A673 (cell line): ENCODE measurements around the gene A3GALT2.

Source experiments
- CTCF ChIP-seq: fragments of 300-800, 200-600 bp; sonication (generic); conservative IDR thresholded peaks from 2 replicates; pipeline ENCODE4 v1.5.1; 2017; ENCODE audit warnings: low read depth, mild to moderate bottlenecking, antibody characterized with exemption, low read length, moderate library complexity, mixed read lengths
- EZH2 ChIP-seq: fragments of 200-600 bp; sonication (generic); IDR thresholded peaks from 2 replicates; pipeline ENCODE4 v1.6.1; 2017; ENCODE audit warnings: borderline replicate concordance, low read depth, mild to moderate bottlenecking, mixed read lengths, antibody characterized with exemption, low read length; ENCODE audit not compliant: poor library complexity, severe bottlenecking

- TF ChIP-seq CTCF (no peak), EZH2 (no peak)
Observed at GRCh38 chr1:33329600-33330305, 8.9 kb upstream of the A3GALT2 start.
